ENCODE measurements around the gene ARHGAP18.

ARHGAP18 gene

GRCh38 chr6:129700666-129701065 is 9.3 kb downstream of the ARHGAP18 start:
- TF ChIP-seq CTCF (IDR thresholded peaks at IDR 0.05): no peak
- no peak overlapping the region for H3K4me3 Mint-ChIP-seq
- no peak for DNase-seq
- peaks cover 13% of the 10 kb centered on the region for H3K4me1 Mint-ChIP-seq
- no peaks in the 10 kb centered on the region for H3K9me3 Mint-ChIP-seq
- H3K27ac Mint-ChIP-seq: no peak overlapping the region
- H3K36me3 Mint-ChIP-seq (ENCODE audit: low read depth): no peaks in the 10 kb centered on the region
- H3K27me3 Mint-ChIP-seq (ENCODE audit: low read depth, poor library complexity): no peaks in the 10 kb centered on the region

GRCh38 chr6:129699659-129700058 is 10.3 kb downstream of the ARHGAP18 start:
- peaks cover 19% of the 10 kb centered on the region for H3K4me1 Mint-ChIP-seq
- H3K27ac Mint-ChIP-seq: no peak overlapping the region

GRCh38 chr6:129698430-129698829 is 11.5 kb downstream of the ARHGAP18 start:
- Mint-ChIP-seq H3K4me1 (peaks cover 31% of the 10 kb centered on the region), H3K27ac (no peak overlapping the region), H3K9me3 (no peaks in the 10 kb centered on the region), H3K4me3 (no peak overlapping the region), H3K36me3 (ENCODE audit: low read depth) (no peaks in the 10 kb centered on the region), H3K27me3 (ENCODE audit: low read depth, poor library complexity) (no peaks in the 10 kb centered on the region)
- DNase-seq: no peak
- no peak for TF ChIP-seq CTCF (IDR thresholded peaks at IDR 0.05)

More at GRCh38 chr6:129699659-129700058, 10.3 kb downstream of the ARHGAP18 start:
- no peak for TF ChIP-seq CTCF (IDR thresholded peaks at IDR 0.05)
- no peak for DNase-seq
- Mint-ChIP-seq H3K9me3 (no peaks in the 10 kb centered on the region), H3K27me3 (ENCODE audit: low read depth, poor library complexity) (no peaks in the 10 kb centered on the region), H3K36me3 (ENCODE audit: low read depth) (no peaks in the 10 kb centered on the region), H3K4me3 (no peak overlapping the region)

GRCh38 chr6:129697788-129698187 is 12.2 kb downstream of the ARHGAP18 start:
- TF ChIP-seq CTCF (IDR thresholded peaks at IDR 0.05): no peak
- no peak overlapping the region for H3K27ac Mint-ChIP-seq
- H3K36me3 Mint-ChIP-seq (ENCODE audit: low read depth): no peaks in the 10 kb centered on the region
- no peaks in the 10 kb centered on the region for H3K27me3 Mint-ChIP-seq (ENCODE audit: low read depth, poor library complexity)
- H3K4me3 Mint-ChIP-seq: no peak overlapping the region
- H3K4me1 Mint-ChIP-seq: peaks cover 31% of the 10 kb centered on the region
- no peak for DNase-seq
- no peaks in the 10 kb centered on the region for H3K9me3 Mint-ChIP-seq

GRCh38 chr6:129696843-129697242 is 13.1 kb downstream of the ARHGAP18 start:
- no peaks in the 10 kb centered on the region for H3K9me3 Mint-ChIP-seq
- H3K27ac Mint-ChIP-seq: no peak overlapping the region
- DNase-seq: no peak
- H3K4me3 Mint-ChIP-seq: no peak overlapping the region
- no peaks in the 10 kb centered on the region for H3K36me3 Mint-ChIP-seq (ENCODE audit: low read depth)
- no peak for TF ChIP-seq CTCF (IDR thresholded peaks at IDR 0.05)
- no peaks in the 10 kb centered on the region for H3K27me3 Mint-ChIP-seq (ENCODE audit: low read depth, poor library complexity)
- peaks cover 31% of the 10 kb centered on the region for H3K4me1 Mint-ChIP-seq

- no peaks in the 10 kb centered on the region for H3K27me3 Mint-ChIP-seq (ENCODE audit: low read depth, poor library complexity)
- no peak overlapping the region for H3K27ac Mint-ChIP-seq
- TF ChIP-seq CTCF (IDR thresholded peaks at IDR 0.05): no peak
- no peak for DNase-seq
- H3K9me3 Mint-ChIP-seq: no peaks in the 10 kb centered on the region
- no peaks in the 10 kb centered on the region for H3K36me3 Mint-ChIP-seq (ENCODE audit: low read depth)
- H3K4me1 Mint-ChIP-seq: peaks cover 31% of the 10 kb centered on the region
- H3K4me3 Mint-ChIP-seq: no peak overlapping the region
Measured at GRCh38 chr6:129696028-129696418, 14.0 kb downstream of the ARHGAP18 start.
